ENCODE data around the gene MRC1. TPM values are rescaled to one million over a fixed set of nuclear protein-coding genes. Genes with fewer than 3 reads are reported as not detected.

Gene MRC1
- total and polyA plus RNA-seq, 2 of the 8 experiments (the other 6 are each of a cell fraction or from before 2014, with no cell fraction given), result 0.03 to 0.06 TPM

- no peak overlapping the region for H3K27ac ChIP-seq (ENCODE audit: low read depth, low read length)
- no peak overlapping the region for H2AK5ac ChIP-seq (ENCODE audit: low read depth, low read length)
- H3K4me2 ChIP-seq (ENCODE audit: insufficient read depth in 1 of 2, low read depth in 2 of 2, low read length in 2 of 2), result no peak overlapping the region
- DNase-seq (ENCODE audit: low read depth in 1 of 2, low spot score in 2 of 2) (no peak), FAIRE-seq (no peak)
- H3K4ac ChIP-seq (replicated peaks; ENCODE audit: insufficient read length, low read depth, low read length), result no peak overlapping the region
- no peak overlapping the region for H2BK20ac ChIP-seq (ENCODE audit: low read length)
- H4K8ac ChIP-seq (ENCODE audit: extremely low read depth, insufficient read depth, low read length), result no peak overlapping the region
- H3K79me1 ChIP-seq (ENCODE audit: low read depth, low read length), result no peaks in the 10 kb centered on the region
- no peak overlapping the region for H3K23ac ChIP-seq (ENCODE audit: insufficient read length)
- no peak overlapping the region for H3K18ac ChIP-seq (ENCODE audit: extremely low read depth, low read length)
- H3K9ac ChIP-seq (replicated peaks in 1 of 4; ENCODE audit: extremely low read depth in 1 of 4, low read depth in 3 of 4, low read length in 3 of 4), result no peak overlapping the region
- H2BK15ac ChIP-seq (ENCODE audit: low read length), result no peak overlapping the region
- 86% methylated on average over 3 of the region's 3 CpGs; no CpG with 5 or more reads in 1 of the 2 experiments for WGBS, 2 experiments (ENCODE audit: extremely low coverage in 1 of 2, insufficient coverage in 1 of 2, insufficient read length in 1 of 2, insufficient replicate concordance in 2 of 2, low coverage in 1 of 2, low lambda C conversion rate in 2 of 2, missing lambda C conversion rate in 1 of 2)
- H3K36me3 ChIP-seq (ENCODE audit: control insufficient read depth in 2 of 4, insufficient read depth in 4 of 4, low read length in 3 of 4), result no peaks in the 10 kb centered on the region
- no peaks in the 10 kb centered on the region for H3K79me2 ChIP-seq (ENCODE audit: control insufficient read depth in 1 of 2, insufficient read depth in 2 of 2, low read length in 2 of 2)
- no peak overlapping the region for H3K56ac ChIP-seq (replicated peaks; ENCODE audit: insufficient read length, low read depth, low read length)
- H4K91ac ChIP-seq (replicated peaks; ENCODE audit: insufficient read length, low read length), result no peak overlapping the region
- no peaks in the 10 kb centered on the region for H4K20me1 ChIP-seq (replicated peaks in 1 of 2; ENCODE audit: control insufficient read depth in 1 of 2, insufficient read depth in 2 of 2, low read length in 2 of 2)
- no peak overlapping the region for H4K5ac ChIP-seq (ENCODE audit: insufficient read length, low read depth, low read length)
- no peak overlapping the region for H3K14ac ChIP-seq (ENCODE audit: insufficient read length)
- CTCF ChIA-PET (ENCODE audit: partially characterized antibody), result interaction anchor here (0.9 kb wide), 1 partner anchor 164 kb away, joined by 3 read pairs; no protein-coding TSS in a partner anchor
- no peak overlapping the region for H2BK12ac ChIP-seq (ENCODE audit: low read depth, low read length)
- no peak overlapping the region for H2BK120ac ChIP-seq (replicated peaks; ENCODE audit: low read depth, low read length)
- no peaks in the 10 kb centered on the region for H3K27me3 ChIP-seq (replicated peaks in 1 of 4; ENCODE audit: control insufficient read depth in 3 of 4, extremely low read depth in 1 of 4, insufficient read depth in 3 of 4, low read length in 3 of 4)
- no peak overlapping the region for H3K4me3 ChIP-seq (ENCODE audit: extremely low read depth in 1 of 4, insufficient read depth in 2 of 4, low read depth in 3 of 4, low read length in 4 of 4)
- peaks cover 0 to 7% of the 10 kb centered on the region in 2 experiments; a peak in 1 of 4 replicates for H3K9me3 ChIP-seq (ENCODE audit: insufficient read depth in 2 of 2, low read depth in 1 of 2, low read length in 1 of 2)
- H3K4me1 ChIP-seq (replicated peaks in 1 of 4; ENCODE audit: control insufficient read depth in 3 of 4, insufficient read depth in 4 of 4, low read length in 3 of 4), result no peaks in the 10 kb centered on the region
- H2AFZ ChIP-seq (ENCODE audit: low read length), result no peak overlapping the region
- POLR2A ChIA-PET (ENCODE audit: partially characterized antibody), result no interaction called here
- no peaks in the 10 kb centered on the region for H3K23me2 ChIP-seq (ENCODE audit: low read depth, low read length)
- no peak overlapping the region for H2BK5ac ChIP-seq (ENCODE audit: low read depth, low read length)
- TF ChIP-seq BRCA1 (IDR thresholded peaks at IDR 0.05; ENCODE audit: low read depth, low read length) (no peak), JUND (IDR thresholded peaks at IDR 0.05; ENCODE audit: low read length) (no peak), CEBPB (IDR thresholded peaks at IDR 0.05; ENCODE audit: low read depth, low read length) (no peak), GABPA (IDR thresholded peaks at IDR 0.05; ENCODE audit: borderline replicate concordance, insufficient read depth, low read length) (no peak), TAF7 (optimal IDR thresholded peaks at IDR 0.05; ENCODE audit: borderline replicate concordance, low read depth, low read length) (no peak), CHD2 (IDR thresholded peaks at IDR 0.05; ENCODE audit: low read length) (no peak), YY1 (IDR thresholded peaks at IDR 0.05; ENCODE audit: low read depth, low read length) (no peak), KDM4A (IDR thresholded peaks at IDR 0.05; ENCODE audit: low read depth, low read length, severe bottlenecking) (no peak), ATF2 (IDR thresholded peaks at IDR 0.05; ENCODE audit: low read length) (no peak), BCL11A (IDR thresholded peaks at IDR 0.05; ENCODE audit: low read depth in 2 of 2, low read length in 2 of 2) (no peak)
- TF ChIP-seq, protein P1, sequence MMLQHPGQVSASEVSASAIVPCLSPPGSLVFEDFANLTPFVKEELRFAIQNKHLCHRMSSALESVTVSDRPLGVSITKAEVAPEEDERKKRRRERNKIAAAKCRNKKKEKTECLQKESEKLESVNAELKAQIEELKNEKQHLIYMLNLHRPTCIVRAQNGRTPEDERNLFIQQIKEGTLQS (IDR thresholded peaks at IDR 0.05; ENCODE audit: insufficient read depth, low read depth, low read length), result no peak
Observed at GRCh38 chr10:17943033-17943745, 134.0 kb downstream of the MRC1 start.
